Erythroblast (primary cell): Measurements from ENCODE around the gene TMC7.
"Not testable (repeated sequence)": the region's sequence is repeated elsewhere in the genome, so short reads cannot be mapped to it uniquely, and the experiment has no call there.

Experiments
- DNase-seq, 2 experiments: peaks; one replicate each; lab custom pipeline; 2025; lab: John Stamatoyannopoulos, UW
- GATA1 ChIP-seq: IDR thresholded peaks from 2 replicates; pipeline ENCODE4 v1.6.1; 2011; ENCODE audit warnings: low read depth, mild to moderate bottlenecking, control low read depth, low read length, moderate library complexity
- POLR2A ChIP-seq: IDR thresholded peaks from 2 replicates; pipeline ENCODE4 v1.6.1; 2011; ENCODE audit warnings: mild to moderate bottlenecking, low read length

TMC7 gene

DNA sequence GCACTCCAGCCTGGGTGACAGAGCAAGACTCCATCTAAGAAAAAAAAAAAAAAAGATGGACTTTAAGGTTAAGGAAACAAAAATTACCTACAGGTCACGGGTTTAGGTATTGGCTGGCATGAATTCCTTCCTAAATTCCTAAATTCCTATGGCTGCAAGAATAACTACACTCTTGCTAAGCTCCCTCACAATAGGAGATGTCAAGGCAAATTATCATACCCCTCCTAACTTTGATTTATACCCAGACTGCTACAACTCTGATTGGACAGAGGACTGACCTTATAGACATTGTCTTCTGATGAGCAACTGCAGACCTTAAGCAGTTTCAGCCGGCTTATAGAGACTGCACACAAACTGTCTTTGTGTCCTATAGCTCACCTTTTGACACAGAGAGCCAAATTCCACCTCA is 25.1 kb upstream of the TMC7 start:
- TF ChIP-seq POLR2A (no peak), GATA1 (no peak)
- DNase-seq = no peak

DNA sequence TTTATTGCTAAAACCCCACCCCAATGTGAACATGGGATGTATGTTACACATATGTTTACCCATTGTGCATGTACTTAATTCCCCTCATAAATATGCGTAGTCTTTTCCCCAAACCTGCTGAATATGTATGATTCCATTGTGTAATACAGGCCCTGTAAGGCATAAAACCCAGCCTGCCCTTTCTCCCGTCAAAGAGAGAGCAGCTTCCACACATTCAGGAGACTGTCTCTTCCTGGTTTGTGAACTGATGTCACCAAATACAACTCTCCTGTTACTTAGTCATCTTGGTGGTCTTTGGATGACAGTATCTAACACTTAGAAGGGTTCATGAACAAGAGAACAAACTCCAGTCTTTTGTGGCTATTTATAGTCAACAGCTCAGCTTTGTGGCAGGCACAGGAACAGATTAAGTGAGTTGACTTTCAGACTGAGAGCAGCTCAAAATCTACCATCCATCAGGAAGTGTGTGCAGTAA is 24.7 kb upstream of the TMC7 start:
- TF ChIP-seq GATA1 = no peak
- no peak for TF ChIP-seq POLR2A
- DNase-seq = no peak

GRCh38 chr16:18965555-18965954 is 18.2 kb upstream of the TMC7 start:
- no peak for DNase-seq
- no peak for TF ChIP-seq POLR2A
- no peak for TF ChIP-seq GATA1

- DNase-seq = no peak
- no peak for TF ChIP-seq POLR2A
- no peak for TF ChIP-seq GATA1
Observed at GRCh38 chr16:18966791-18967190, 16.9 kb upstream of the TMC7 start.

DNA sequence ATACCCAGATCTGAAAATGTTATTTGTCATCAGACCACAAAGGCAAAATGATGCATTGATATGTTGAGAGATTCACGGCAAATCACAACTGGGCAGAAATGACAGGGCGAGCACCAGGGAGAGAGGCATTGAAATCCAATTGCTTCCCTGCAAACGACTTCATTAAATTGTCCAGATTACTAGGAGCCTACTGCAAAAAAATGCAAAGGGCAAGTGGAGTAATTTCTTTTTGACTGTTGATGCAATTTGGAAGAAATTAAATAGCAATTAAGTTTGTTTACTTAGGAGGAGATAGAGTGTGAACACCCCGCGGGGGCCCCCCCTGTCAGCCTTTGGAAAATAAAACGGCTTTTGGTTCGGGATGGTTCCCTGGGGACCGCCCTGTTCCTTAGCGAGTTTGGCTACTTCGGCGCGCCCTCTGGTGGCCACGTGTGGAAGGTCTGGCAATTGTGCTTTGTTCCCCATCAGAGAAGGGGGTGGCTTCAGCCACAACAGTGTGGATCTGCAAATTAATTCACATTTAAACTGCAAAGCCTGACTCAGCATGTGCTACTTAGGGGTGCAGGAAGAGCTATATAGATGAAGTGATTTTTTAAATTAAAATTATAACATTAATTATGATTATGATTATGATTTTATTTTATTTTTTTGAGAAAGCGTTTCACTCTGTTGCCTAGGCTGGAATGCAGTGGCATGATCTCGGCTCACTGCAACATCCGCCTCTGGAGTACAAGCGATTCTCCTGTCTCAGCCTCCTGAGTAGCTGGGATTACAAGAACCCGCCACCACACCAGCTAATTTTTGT is 14.5 kb upstream of the TMC7 start:
- peak; percentile 69 to 85 for DNase-seq
- TF ChIP-seq POLR2A = no peak
- no peak for TF ChIP-seq GATA1

GRCh38 chr16:18969855-18970240 is 13.9 kb upstream of the TMC7 start:
- DNase-seq = no peak
- TF ChIP-seq POLR2A = no peak
- TF ChIP-seq GATA1 = no peak

DNA sequence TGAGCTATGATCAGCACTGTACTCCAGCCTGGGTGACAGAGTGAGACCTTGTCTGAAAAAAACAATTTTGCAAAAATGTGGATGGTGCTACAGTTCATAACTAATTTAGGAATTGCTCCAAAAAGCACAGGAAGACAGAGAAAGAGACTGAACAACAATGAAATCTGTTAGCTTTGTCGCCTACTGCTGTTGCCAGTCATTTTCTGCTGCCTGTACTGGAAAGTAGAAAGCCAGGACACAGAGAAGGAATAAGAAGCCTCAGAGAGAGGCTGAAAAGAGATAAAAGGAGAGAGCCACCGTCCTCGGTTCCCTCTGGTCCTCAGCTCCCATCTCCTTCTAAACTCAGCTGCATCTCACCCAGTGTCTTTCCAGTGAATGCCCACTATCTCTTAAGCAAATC is 8.6 kb upstream of the TMC7 start:
- no peak for TF ChIP-seq POLR2A
- no peak for TF ChIP-seq GATA1
- no peak for DNase-seq

DNA sequence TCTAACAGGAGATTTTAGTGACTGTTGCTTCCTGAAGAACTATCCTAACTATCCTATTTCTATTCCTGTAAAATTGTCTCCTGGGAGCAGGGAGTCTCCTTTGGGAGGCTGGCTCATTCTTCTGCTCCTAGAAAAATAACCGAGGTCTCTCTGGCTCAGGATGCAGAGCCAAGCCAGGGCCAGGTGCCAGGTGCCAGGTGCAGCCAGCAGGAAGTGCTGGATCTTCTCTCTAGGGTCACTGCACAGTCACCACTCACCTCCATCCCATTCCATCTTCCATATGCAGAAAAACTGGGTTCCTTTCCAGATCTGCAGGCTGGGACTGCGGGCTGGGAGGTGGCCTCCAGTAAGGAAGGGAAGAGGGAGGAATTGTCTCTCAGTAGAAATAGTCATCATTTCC is 3.8 kb upstream of the TMC7 start:
- DNase-seq = no peak
- TF ChIP-seq GATA1 = no peak
- no peak for TF ChIP-seq POLR2A

- no peak for DNase-seq
- no peak for TF ChIP-seq POLR2A
- TF ChIP-seq GATA1 = no peak
Observed at GRCh38 chr16:18984435-18985005, 786 bp downstream of the TMC7 start.

DNA sequence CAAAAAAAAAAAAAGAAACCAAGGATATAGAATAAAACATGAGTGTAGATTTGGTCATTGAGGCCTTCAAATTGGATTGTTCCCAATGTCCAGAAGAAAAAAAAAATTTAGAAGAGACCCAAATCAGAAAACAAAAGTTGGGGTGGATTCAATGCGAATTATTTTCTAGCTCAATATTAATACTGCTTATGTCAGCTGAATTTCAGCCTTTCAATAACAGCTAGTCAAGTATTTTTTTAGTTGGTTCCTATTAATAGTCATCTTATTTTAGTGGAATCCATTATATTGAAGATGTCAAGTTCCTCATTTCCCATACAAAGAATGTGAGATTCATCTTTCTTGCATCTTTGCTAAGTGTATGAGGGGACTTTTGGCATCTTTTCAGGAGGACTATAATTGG is 1.5 kb downstream of the TMC7 start:
- DNase-seq = not testable (repeated sequence)

GRCh38 chr16:18991731-18992130 is 8.0 kb downstream of the TMC7 start:
- not testable (repeated sequence) for DNase-seq

- not testable (repeated sequence) for DNase-seq
Observed at GRCh38 chr16:18993531-18993930, 9.8 kb downstream of the TMC7 start.

DNA sequence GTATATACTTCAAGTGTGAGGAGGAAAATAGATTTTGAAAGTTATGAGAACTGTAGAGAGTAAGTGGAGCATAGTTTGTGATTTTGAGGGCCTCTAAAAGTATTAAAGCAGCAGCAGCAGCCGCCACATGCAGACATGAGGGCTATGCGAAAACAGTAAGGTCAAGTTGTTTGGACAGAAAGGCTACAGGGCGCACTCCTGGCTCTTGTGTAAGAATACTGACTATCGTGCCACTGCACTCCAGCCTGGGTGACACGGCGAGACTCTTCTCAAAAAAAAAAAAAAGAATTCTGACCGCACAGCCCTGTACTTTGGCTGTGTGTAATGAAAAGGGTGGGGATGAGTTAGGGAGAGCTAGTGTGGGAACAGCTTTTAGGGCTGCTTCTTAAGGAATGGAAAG is 10.4 kb downstream of the TMC7 start:
- DNase-seq = not testable (repeated sequence)

- DNase-seq = not testable (repeated sequence)
Observed at GRCh38 chr16:18995406-18995805, 11.7 kb downstream of the TMC7 start.

DNA sequence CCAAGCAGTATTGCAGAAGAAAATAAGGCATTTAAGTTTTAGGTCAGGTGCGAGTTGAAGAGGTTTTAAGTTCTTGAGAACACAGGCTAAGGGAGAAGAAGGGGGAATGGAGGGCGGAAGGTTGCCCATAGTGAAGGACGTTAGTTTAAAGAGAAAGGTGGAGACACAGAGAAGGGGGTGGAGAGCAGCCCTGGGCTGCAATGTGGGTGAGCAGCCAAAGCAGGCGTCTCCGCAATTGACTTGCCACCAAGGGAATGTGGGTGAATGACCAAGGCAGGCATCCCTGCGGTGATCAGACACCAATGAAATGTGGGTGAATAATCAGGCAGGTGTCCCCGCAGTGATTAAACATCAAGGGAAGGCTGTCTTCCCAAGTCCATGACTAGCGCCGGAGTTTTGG is 12.8 kb downstream of the TMC7 start:
- not testable (repeated sequence) for DNase-seq

DNA sequence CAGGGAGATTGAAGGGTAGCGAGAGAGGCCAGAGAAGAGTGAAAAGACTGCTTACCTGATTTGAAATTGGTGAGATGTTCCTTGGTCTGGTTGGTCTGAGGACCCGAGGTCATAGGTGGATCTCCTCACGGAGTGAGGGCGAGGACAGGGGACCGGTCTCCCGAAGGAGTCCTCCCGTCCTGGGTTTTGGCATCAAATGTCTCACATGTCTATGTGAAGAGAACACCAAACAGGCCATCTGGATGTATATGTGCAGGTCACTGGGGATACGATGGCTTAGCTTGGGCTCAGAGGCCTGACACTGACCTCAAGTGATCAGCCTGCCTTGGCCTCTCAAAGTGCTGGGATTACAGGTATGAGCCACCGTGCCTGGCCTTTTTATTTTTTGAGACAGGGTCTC is 13.3 kb downstream of the TMC7 start:
- DNase-seq = not testable (repeated sequence)
